GM18951 (cell line): ENCODE measurements around the gene NXF3.
"Not testable (repeated sequence)": the region's sequence is repeated elsewhere in the genome, so short reads cannot be mapped to it uniquely, and the experiment has no call there.

ENCODE experiments used
- POLR2A ChIP-seq: IDR thresholded peaks from 4 replicates; pipeline ENCODE4 v1.6.1; 2011; ENCODE audit warnings: mild to moderate bottlenecking; ENCODE audit not compliant: insufficient read length, insufficient read depth; ENCODE audit errors: extremely low read depth
- in situ Hi-C: fragments of 300-500 bp; cut with MboI; formaldehyde crosslinking; loops from one replicate; pipeline ENCODE4 v1.12.0; 2022; ENCODE audit warnings: low sequenced_read_pairs, mixed read lengths, inconsistent platforms; ENCODE audit not compliant: unreplicated experiment

NXF3 gene

GRCh38 chrX:103081051-103081450 lies 11.9 kb downstream of the NXF3 start:
- in situ Hi-C loops: no loop called here
- no peak for TF ChIP-seq POLR2A

GRCh38 chrX:103073467-103073866 lies 19.5 kb downstream of the NXF3 start:
- in situ Hi-C loops: no loop called here
- TF ChIP-seq POLR2A: no peak

- no peak for TF ChIP-seq POLR2A
- in situ Hi-C loops: no loop called here
These were observed 26.3 kb downstream of the NXF3 start for GRCh38 chrX:103066606-103067005.

- no peak for TF ChIP-seq POLR2A
- in situ Hi-C loops: no loop called here
These were observed 29.0 kb downstream of the NXF3 start, which contains the start of gene BEX1 for GRCh38 chrX:103063918-103064434. Gene BEX1 (minus strand): TSS chrX:103064171. CDS start chrX:103063274, 897 bp downstream.

GRCh38 chrX:103063191-103063845 lies 29.6 kb downstream of the NXF3 start:
- in situ Hi-C loops: no loop called here
- no peak for TF ChIP-seq POLR2A

- no peak for TF ChIP-seq POLR2A
- in situ Hi-C loops: no loop called here
These were observed 31.5 kb downstream of the NXF3 start for GRCh38 chrX:103061486-103061885.

- no peak for TF ChIP-seq POLR2A
- in situ Hi-C loops: no loop called here
These were observed 36.0 kb downstream of the NXF3 start for GRCh38 chrX:103056902-103057301.

GRCh38 chrX:103052625-103053024 lies 40.3 kb downstream of the NXF3 start:
- TF ChIP-seq POLR2A: no peak
- in situ Hi-C loops: no loop called here

- TF ChIP-seq POLR2A: no peak
- in situ Hi-C loops: no loop called here
These were observed 41.6 kb downstream of the NXF3 start for GRCh38 chrX:103051260-103051789.

- in situ Hi-C loops: not testable (repeated sequence)
These were observed 59.6 kb downstream of the NXF3 start for GRCh38 chrX:103033371-103033770.
